NCI-H1048 (cell line): ENCODE results near the gene TIMELESS.
"Not testable (repeated sequence)": the region's sequence is repeated elsewhere in the genome, so short reads cannot be mapped to it uniquely, and the experiment has no call there.

Experiments used
- DNase-seq: peaks from one replicate; lab custom pipeline; 2025; lab: John Stamatoyannopoulos, UW

The TIMELESS gene

GRCh38 chr12:56468216-56469006 lies 19.2 kb upstream of the TIMELESS start, which contains the start of gene SPRYD4:
Gene SPRYD4 (plus strand): TSS chr12:56468578. CDS start chr12:56468592, 14 bp downstream.
- DNase-seq = peak; percentile 88

- DNase-seq = no peak
Observed at GRCh38 chr12:56462565-56462964, 13.3 kb upstream of the TIMELESS start.

DNA sequence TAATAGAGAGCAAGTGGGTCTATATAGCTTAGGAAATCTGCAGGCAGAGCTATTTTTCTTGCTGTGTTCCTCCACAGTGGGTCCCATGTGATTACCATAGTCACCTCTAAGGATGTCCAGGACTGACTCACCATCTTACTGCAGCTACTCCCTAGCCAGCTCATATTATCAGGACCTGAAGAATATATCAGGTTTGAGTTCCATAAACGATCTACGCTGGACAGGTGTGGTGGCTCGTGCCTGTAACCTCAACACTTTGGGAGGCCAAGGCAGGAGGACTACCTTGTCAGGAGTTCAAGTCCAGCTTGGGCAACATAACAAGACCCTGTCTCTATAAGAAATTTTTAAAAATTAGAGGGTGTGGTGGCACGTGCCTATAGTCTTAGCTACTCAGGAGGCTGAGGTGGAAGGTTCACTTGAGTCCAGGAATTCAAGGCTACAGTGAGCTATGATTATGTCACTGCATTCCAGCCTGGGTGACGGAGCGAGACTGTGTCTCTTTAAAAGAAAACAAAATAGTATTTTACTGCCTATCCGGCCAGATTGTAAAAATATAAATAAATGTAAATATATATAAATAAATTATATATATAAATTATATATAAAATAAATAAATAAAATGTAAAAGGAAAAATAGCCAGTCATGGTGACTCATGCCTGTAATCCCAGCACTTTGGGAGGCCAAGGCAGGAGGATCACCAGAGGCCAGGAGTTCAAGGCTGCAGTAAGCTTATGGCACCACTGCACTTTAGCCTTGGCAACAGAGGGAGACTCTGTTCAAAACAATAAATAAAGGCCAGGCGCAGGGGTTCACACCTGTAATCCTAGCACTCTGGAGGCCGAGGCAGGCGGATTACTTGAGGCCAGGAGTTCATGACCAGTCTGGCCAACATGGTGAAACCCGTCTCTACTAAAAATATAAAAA lies 12.3 kb upstream of the TIMELESS start:
- DNase-seq = no peak

GRCh38 chr12:56457817-56458216 lies 8.6 kb upstream of the TIMELESS start:
- no peak for DNase-seq

DNA sequence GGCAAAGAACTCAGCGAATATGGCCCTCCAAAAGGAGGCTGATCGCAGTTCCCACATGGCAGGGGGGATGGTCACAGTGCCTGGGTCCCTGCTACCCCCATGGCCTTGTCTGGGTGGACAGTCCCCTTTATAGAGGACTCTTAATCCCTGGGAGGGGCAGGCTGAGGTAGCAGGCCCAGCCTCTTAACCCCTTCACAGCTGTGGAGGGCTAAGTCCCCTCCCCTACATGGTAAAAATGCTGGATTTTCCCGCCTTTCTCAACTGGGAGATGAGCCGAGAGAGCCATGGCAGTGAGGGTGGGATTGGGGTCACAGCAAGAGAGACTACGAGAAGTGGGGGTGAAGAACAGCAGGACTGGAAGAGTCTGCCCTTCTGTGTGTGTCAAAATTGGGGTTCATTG lies 5.3 kb upstream of the TIMELESS start, which contains the start of gene MIP:
Gene MIP (minus strand): TSS at position 101 of the 400 bp plus-strand sequence. CDS start 44 bp downstream, at position 57.
- DNase-seq = no peak

DNA sequence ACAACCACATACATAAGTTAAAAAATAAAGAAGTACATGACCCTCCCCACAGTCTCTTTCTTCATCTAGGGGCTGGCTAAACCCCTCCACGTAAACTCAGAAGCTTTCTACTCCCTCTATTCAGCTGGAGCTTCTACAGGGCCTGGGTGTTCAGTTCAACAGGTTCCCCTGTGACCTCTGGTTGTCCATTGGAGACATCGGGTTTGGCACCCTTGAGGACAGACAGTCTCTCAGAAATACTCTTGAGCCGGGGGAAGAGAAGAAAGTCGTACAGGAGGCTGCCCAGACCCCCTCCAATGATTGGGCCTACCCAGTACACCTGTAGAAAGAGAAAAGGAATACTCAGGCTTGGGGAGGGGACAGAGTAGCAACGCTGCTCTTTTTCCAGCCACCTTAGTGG lies 1.9 kb upstream of the TIMELESS start:
- no peak for DNase-seq

DNA sequence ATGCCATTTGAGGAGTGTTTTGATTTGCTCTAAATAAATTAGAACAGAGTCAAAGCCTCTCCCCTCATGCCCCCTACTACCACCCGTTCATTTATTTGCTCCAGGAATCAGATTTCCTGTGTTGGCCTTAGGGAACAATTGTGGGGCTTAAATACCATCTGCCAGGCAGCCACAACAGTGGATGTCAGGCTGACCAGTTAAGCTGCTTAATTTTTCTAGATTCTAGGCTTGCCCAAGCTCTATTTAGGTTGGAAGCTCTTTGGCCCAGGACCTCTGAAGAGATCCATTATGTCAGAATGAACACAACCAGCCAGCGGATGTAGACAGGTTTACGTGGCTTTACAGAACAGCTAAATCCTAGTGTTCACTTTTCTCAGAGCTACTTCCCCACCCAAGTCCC lies 1.0 kb upstream of the TIMELESS start:
- no peak for DNase-seq

DNA sequence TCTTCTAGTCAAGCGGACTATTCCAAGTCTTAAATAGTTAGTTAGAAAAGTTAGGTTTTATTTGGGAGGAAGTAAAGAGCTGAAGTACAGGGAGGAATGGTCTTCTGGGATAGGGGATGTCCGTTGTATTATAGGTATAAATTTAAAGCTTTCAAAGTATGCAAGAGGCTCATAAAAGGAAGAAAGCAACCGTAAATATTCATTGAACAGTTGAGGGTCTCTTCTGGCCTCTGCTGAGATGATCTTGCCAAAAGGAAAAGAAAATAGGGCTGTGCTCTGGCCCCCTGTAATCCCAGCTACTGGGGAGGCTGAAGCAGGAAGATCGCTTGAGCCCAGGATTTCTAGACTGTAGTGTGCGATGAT lies 377 bp upstream of the TIMELESS start:
- no peak for DNase-seq

GRCh38 chr12:56443208-56443607 lies 6.0 kb downstream of the TIMELESS start:
- DNase-seq = not testable (repeated sequence)

GRCh38 chr12:56437430-56438176 lies 11.6 kb downstream of the TIMELESS start:
- no peak for DNase-seq

DNA sequence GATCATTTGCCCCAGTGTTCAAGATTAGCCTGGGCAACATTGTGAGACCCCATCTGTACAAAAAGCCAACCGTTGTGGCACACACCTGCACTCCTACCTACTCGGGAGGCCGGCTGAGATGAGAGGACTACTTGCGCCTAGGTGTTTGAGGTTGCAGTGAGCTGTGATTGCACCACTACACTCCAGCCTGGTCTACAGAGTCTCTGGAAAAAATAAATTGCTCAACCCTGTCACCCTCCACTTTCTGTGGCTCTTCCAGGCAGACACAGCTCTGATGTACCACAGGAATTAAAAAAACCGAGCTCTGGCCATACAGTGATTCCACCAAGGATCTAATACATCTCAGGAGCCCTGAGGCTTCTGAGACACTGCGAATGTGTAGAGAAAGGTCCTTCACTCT lies 14.4 kb downstream of the TIMELESS start:
- DNase-seq = no peak

DNA sequence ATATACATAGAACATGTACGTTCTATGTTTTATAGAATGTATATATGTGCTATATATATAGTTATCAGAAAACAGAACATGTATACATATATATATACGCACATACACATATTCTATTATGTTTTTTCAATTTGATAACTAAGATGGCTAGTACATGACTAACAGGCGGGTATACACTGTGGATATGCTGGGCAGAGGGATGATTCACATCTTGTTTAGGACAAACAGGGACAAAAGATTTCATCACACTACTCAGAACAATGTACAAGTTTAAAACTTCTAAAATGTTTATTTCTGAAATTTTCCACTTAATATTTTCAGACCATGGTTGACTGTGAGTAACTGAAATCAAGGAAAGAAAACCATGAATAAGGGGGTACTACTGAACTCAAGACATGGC lies 17.4 kb downstream of the TIMELESS start:
- no peak for DNase-seq

DNA sequence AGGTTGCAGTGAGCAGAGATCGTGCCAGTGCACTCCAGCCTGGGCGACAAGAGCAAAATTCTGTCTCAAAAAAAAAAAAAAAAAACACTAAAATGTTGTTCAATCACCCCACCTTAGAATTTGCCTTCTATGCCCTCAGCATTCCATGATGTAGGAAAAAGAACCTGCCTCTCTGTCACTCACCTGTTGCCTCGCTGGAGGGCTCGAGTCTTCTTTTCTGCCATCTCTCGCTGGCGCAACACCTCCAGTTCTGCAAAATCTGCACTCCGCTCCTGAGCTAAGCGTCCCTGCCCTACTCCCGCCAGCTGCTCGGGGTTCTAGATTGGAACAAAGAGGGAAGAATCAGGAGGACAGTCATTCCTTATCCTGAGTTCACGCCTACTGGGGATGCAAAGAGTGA lies 17.9 kb downstream of the TIMELESS start:
- DNase-seq = no peak

GRCh38 chr12:56425940-56426438 lies 23.2 kb downstream of the TIMELESS start:
- no peak for DNase-seq

- no peak for DNase-seq
Observed at GRCh38 chr12:56425193-56425592, 24.0 kb downstream of the TIMELESS start.

GRCh38 chr12:56420411-56420810 lies 28.8 kb downstream of the TIMELESS start:
- DNase-seq = no peak

- DNase-seq = no peak
Observed at GRCh38 chr12:56417739-56418138, 31.5 kb downstream of the TIMELESS start.

GRCh38 chr12:56414401-56414800 lies 34.8 kb downstream of the TIMELESS start:
- DNase-seq = no peak

- DNase-seq = no peak
Observed at GRCh38 chr12:56413392-56413791, 35.8 kb downstream of the TIMELESS start.

- no peak for DNase-seq
Observed at GRCh38 chr12:56411781-56412639, 37.2 kb downstream of the TIMELESS start.

- no peak for DNase-seq
Observed at GRCh38 chr12:56410768-56411167, 38.5 kb downstream of the TIMELESS start.
